Urinary bladder (tissue), 4 donors: Measurements from ENCODE around the gene CEACAM19. TPM values are rescaled to one million over a fixed set of nuclear protein-coding genes. Genes with fewer than 3 reads are reported as not detected.

Experiments
- DNase-seq: peaks from one replicate; pipeline ENCODE4 v3.0.0-alpha.2; 2015; ENCODE audit errors: extremely low spot score
- H3K27ac ChIP-seq: one replicate; pipeline ENCODE4 v1.5.1; 2013; ENCODE audit warnings: low read depth, mild to moderate bottlenecking, moderate library complexity
- H3K36me3 ChIP-seq: one replicate; pipeline ENCODE4 v1.6.1; 2013; ENCODE audit warnings: mild to moderate bottlenecking, moderate library complexity; ENCODE audit not compliant: insufficient read depth
- H3K4me1 ChIP-seq: one replicate; pipeline ENCODE4 v1.6.1; 2013; ENCODE audit warnings: mild to moderate bottlenecking, moderate library complexity; ENCODE audit not compliant: insufficient read depth
- H3K4me3 ChIP-seq: one replicate; pipeline ENCODE4 v1.5.1; 2013; ENCODE audit warnings: low read depth, low read length
- WGBS: extraction: QIAGEN DNeasy Blood & Tissue Kit; methylation state at CpG from one replicate; pipeline ENCODE4 v1.1.7; 2013; 5-methylcytosine and 5-hydroxymethylcytosine counted together
- polyA plus RNA-seq: library from polyadenylated mRNA; stranded (reverse); fragments of 200-250 nt; gene quantifications from one replicate; pipeline ENCODE4 v1.2.3, GENCODE V29; 2013
- total RNA-seq: library from RNA; depleted of rRNA; stranded (reverse); fragments of >200 nt; gene quantifications from one replicate; pipeline ENCODE4 v1.2.3, GENCODE V29; 2014
- donor health status: healthy with polysubstance abuse.
- donor health status: healthy.

CEACAM19 gene
- total and polyA plus RNA-seq, 2 donors, result 1.8 to 4.9 TPM

DNA sequence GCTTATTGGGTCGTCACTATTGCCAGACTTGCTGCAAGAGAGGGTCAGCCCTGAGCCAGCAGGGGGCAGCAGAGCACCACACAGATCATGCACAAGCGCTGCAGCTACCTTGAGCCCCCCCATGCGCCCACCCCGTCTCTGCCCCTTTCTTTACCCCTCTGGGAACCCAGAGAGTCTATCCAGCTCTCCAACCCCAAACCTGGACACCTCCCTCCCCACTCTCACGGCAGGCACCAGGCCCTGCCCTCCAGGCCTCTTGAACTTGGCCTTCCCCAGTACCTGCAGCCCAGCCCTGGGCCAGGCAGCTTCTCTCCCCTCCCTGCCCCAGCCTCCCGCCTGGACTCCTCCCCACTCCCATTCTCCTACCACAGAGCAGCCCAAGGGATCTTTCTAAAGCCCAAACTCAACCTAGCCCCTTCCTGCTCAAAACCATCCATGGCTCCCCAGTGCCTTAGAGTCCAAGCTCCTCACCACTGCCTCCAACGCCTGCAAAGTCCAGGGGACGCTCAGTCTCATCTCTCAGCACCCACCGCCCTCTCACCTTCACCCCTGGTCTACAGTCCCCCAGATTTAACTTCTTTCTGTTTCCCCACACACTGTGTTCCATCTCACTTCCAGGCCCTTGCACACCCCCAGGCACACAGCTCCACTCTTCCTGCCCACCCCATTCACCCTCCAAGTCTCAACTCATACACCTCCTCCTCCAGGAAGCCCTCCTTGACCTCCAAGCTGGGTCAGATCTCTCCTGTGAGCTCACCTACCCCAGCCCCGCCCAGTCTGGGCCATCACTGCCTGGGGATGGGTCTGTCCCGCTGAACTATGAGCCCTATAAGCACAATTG is 18.2 kb downstream of the CEACAM19 start:
- Histone ChIP-seq H3K36me3 (no peaks in the 10 kb centered on the region), H3K27ac (no peak overlapping the region), H3K4me3 (no peak overlapping the region), H3K4me1 (no peaks in the 10 kb centered on the region)
- no peak for DNase-seq
- WGBS, result 41% methylated on average over 11 of the region's 11 CpGs

DNA sequence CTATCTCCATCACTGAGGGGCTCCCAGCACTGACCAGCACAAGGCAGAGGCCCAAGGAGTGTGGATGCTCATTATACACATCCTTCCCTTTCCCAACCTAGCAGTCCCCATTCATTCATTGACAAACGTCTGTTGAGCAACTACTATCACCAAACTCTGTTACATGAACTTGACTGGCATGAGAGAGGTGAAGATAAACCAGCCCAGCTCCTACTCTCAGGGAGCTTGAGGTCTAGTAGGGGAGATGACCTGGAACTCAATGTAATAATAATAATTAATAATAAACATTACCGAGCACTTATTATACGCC is 18.8 kb downstream of the CEACAM19 start:
- WGBS, result 86% methylated on average over 3 of the region's 3 CpGs
- Histone ChIP-seq H3K27ac (no peak overlapping the region), H3K4me1 (no peaks in the 10 kb centered on the region), H3K36me3 (no peaks in the 10 kb centered on the region), H3K4me3 (no peak overlapping the region)
- no peak for DNase-seq

- WGBS, result 64% methylated on average over 5 of the region's 5 CpGs
- no peak for DNase-seq
- no peaks in the 10 kb centered on the region for H3K36me3 ChIP-seq
- H3K27ac ChIP-seq, result no peak overlapping the region
- no peak overlapping the region for H3K4me3 ChIP-seq
- H3K4me1 ChIP-seq, result no peaks in the 10 kb centered on the region
Observed at GRCh38 chr19:44692379-44692721, 21.1 kb downstream of the CEACAM19 start.

DNA sequence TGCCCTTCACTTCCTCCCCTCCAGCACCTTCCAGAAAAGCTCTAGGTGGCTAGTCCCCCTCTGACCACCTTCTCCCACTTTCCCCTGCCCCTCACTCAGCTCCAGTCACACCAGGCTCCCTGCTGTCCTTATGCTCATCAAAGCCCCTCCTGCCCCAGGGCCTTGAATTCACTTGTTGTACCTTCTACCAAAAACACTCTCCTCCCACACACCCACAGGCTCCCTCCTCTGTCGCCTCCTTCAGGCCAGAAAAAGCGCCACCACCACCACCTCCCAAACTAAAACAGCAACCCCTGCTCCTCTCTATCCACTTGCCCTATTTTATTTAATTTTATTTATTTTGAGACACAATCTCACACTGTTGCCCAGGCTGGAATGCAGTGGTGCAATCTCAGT is 22.9 kb downstream of the CEACAM19 start:
- H3K4me3 ChIP-seq, result no peak overlapping the region
- H3K27ac ChIP-seq, result no peak overlapping the region
- WGBS, result 75% methylated on average over 2 of the region's 2 CpGs
- no peaks in the 10 kb centered on the region for H3K4me1 ChIP-seq
- DNase-seq, result no peak
- no peaks in the 10 kb centered on the region for H3K36me3 ChIP-seq

- no peaks in the 10 kb centered on the region for H3K36me3 ChIP-seq
- DNase-seq, result no peak
- no peak overlapping the region for H3K27ac ChIP-seq
- no peaks in the 10 kb centered on the region for H3K4me1 ChIP-seq
- no peak overlapping the region for H3K4me3 ChIP-seq
- 59% methylated on average over 22 of the region's 22 CpGs for WGBS
Observed at GRCh38 chr19:44696939-44697669, 25.8 kb downstream of the CEACAM19 start.

DNA sequence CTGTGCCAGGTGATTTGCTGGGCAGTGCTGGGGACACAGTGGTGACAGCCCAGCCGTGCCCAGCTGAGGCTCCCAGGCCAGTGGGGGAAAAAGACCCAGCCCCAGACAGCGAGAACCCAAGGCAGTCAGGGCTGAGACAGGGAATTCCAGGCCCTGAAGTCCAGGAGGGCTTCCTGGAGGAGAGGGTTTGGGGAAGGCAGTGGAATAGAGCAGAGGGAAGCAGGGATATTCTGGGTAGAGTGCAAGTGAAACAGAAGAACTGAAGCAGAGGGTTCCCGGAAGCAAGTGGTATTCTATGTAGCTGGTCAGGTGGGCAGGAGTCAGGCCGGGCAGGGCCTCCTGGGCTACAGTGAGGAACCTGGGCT is 26.4 kb downstream of the CEACAM19 start:
- Histone ChIP-seq H3K36me3 (no peaks in the 10 kb centered on the region), H3K4me3 (no peak overlapping the region), H3K4me1 (no peaks in the 10 kb centered on the region), H3K27ac (no peak overlapping the region)
- WGBS, result 80% methylated on average over 4 of the region's 4 CpGs
- no peak for DNase-seq

DNA sequence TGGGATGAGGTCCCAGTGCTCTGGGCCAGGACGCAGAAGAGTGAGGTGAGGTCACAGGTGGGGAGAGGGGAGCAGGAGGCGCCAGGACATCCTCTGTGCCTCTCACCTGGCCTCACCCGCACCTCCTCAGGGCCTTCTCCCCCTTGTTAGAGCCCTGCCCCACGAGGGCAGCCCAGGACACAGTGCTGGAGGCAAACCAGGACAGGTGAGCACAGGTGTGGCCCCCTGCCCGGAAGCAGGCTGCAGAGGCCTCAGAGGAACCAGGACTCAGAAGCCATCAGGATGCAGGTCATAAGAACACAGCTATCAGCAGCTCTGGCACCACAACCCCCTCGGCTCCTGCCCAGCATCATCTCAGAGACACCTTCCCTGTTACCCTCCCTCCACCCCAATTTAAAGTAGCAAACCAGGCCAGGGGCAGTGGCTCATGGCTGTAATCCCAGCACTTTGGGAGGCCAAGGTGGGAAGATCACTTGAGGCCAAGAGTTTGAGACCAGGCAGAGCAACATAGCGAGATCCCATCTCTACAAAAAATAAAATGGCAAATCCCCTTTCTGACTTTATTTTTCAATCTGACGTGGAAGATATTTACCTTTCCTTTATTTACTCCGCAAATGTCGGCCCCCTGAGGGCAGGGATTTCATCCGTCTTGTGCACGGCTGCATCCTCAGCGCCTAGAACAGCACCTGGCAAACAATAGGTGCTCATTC is 27.4 kb downstream of the CEACAM19 start, which contains the start of gene CEACAM16:
Gene CEACAM16, plus strand, starts transcription at position 660 of the 710 bp plus-strand sequence. CDS start 2,306 bp downstream, outside the sequence.
- no peaks in the 10 kb centered on the region for H3K36me3 ChIP-seq
- H3K27ac ChIP-seq, result no peak within 1 kb of the TSS
- DNase-seq, result no peak
- H3K4me3 ChIP-seq, result no peak within 1 kb of the TSS
- H3K4me1 ChIP-seq, result no peaks in the 10 kb centered on the region
- 80% methylated on average over 13 of the region's 13 CpGs for WGBS

DNA sequence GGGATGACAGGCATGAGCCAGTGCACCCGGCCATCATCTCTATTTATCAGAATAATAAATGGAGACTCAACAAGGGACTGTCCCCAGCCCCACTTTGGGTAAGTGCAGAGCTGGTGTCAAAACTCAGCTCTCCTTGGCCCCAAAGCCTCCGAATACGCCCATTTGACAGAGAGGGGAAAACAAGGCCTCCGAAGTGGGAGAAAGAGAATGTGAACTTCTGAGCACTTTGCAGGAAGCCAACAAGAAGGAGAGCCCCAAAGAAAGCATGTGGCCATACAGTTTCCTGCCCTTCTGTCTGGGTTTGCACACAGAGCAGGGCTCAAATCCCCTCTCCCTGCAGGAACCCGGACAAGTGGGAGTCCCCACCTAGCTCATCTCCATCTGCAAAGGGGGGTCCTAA is 29.3 kb downstream of the CEACAM19 start:
- H3K27ac ChIP-seq, result no peak overlapping the region
- H3K36me3 ChIP-seq, result no peaks in the 10 kb centered on the region
- DNase-seq, result no peak
- no peaks in the 10 kb centered on the region for H3K4me1 ChIP-seq
- no peak overlapping the region for H3K4me3 ChIP-seq
- 86% methylated on average over 5 of the region's 5 CpGs for WGBS

GRCh38 chr19:44701228-44701627 is 29.9 kb downstream of the CEACAM19 start:
- H3K4me1 ChIP-seq, result no peaks in the 10 kb centered on the region
- no peak for DNase-seq
- no peak overlapping the region for H3K27ac ChIP-seq
- no peaks in the 10 kb centered on the region for H3K36me3 ChIP-seq
- WGBS, result 84% methylated on average over 15 of the region's 15 CpGs
- H3K4me3 ChIP-seq, result no peak overlapping the region

- DNase-seq, result no peak
- no peaks in the 10 kb centered on the region for H3K4me1 ChIP-seq
- H3K36me3 ChIP-seq, result no peaks in the 10 kb centered on the region
- H3K4me3 ChIP-seq, result no peak overlapping the region
- H3K27ac ChIP-seq, result no peak overlapping the region
- WGBS, result 79% methylated on average over 17 of the region's 17 CpGs
Observed at GRCh38 chr19:44702551-44703176, 31.4 kb downstream of the CEACAM19 start.

- no peaks in the 10 kb centered on the region for H3K36me3 ChIP-seq
- no peaks in the 10 kb centered on the region for H3K4me1 ChIP-seq
- H3K27ac ChIP-seq, result no peak overlapping the region
- H3K4me3 ChIP-seq, result no peak overlapping the region
- 83% methylated on average over 28 of the region's 28 CpGs for WGBS
- no peak for DNase-seq
Observed at GRCh38 chr19:44703336-44704078, 32.2 kb downstream of the CEACAM19 start.

DNA sequence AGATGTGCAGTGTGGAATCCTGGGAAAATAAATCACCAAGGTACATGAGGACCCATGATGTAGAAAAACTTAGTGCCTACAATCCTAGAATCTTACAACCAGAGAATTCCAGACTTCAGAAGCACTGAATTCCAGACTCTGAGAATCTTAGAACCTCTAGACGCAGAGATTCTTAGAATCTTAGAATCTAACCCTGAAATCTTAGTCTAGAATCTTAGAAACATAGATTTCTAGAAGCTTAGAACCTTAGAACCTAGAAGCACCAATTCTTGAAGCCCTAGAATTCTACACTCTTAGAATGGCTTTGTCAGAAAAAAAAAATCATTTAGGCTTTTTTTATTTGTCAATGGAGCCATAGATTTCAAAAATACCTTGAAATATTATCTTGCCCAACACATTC is 33.7 kb downstream of the CEACAM19 start:
- no peaks in the 10 kb centered on the region for H3K4me1 ChIP-seq
- H3K27ac ChIP-seq, result no peak overlapping the region
- WGBS, result 79% methylated on average over 1 of the region's 1 CpG
- H3K4me3 ChIP-seq, result no peak overlapping the region
- no peaks in the 10 kb centered on the region for H3K36me3 ChIP-seq
- no peak for DNase-seq

- WGBS, result 90% methylated on average over 12 of the region's 12 CpGs
- Histone ChIP-seq H3K36me3 (no peaks in the 10 kb centered on the region), H3K4me3 (no peak overlapping the region), H3K4me1 (no peaks in the 10 kb centered on the region), H3K27ac (no peak overlapping the region)
- no peak for DNase-seq
Observed at GRCh38 chr19:44705502-44706010, 34.3 kb downstream of the CEACAM19 start.
